Endothelial cell of umbilical vein (primary cell): ENCODE results near the gene NRDE2. TPM values are rescaled to one million over a fixed set of nuclear protein-coding genes. Genes with fewer than 3 reads are reported as not detected.

Experiments used
- BruUV-seq: library from RNA; stranded (reverse); fragments of 400-500 nt; replicated peaks from 2 replicates; lab custom pipeline; 2021; lab: Mats Ljungman, UMichigan
- CTCF ChIA-PET: fragments of 300-600, 350-600 bp; sonication (Branson Sonifier 250); formaldehyde crosslinking; loops from one replicate; lab custom pipeline; 2021; ENCODE audit warnings: antibody characterized with exemption, inconsistent platforms; lab: Charles Lee
- POLR2A ChIA-PET: fragments of 300-600, 350-600 bp; sonication (Branson Sonifier 250); formaldehyde crosslinking; loops from one replicate; lab custom pipeline; 2021; ENCODE audit warnings: antibody characterized with exemption, inconsistent platforms; lab: Charles Lee
- DNase-seq: peaks from one replicate; pipeline ENCODE4 v3.0.0-alpha.2; 2011; ENCODE audit warnings: low read depth, low spot score
- FAIRE-seq: peaks from 2 replicates; lab custom pipeline; 2011; peaks lifted over from hg19 to GRCh38; lab: Jason Lieb, UNC
- H2AFZ ChIP-seq: 2 replicates; pipeline ENCODE4 v1.6.0; 2012; ENCODE audit warnings: low read depth, low read length, control low read depth, inconsistent platforms
- H3K27ac ChIP-seq: 2 replicates; pipeline ENCODE4 v1.5.1; 2011; ENCODE audit warnings: low read depth, mild to moderate bottlenecking, control low read depth, low read length, moderate library complexity; ENCODE audit not compliant: insufficient read depth
- H3K27me3 ChIP-seq, 2 experiments: 2 replicates each; pipeline versions ENCODE4 v1.6.0 to v1.6.1; 2011; ENCODE audit warnings: low read length in 2 of 2, mixed read lengths in 1 of 2; ENCODE audit not compliant: control insufficient read depth in 2 of 2, insufficient read depth in 2 of 2
- H3K36me3 ChIP-seq, 2 experiments: 2 replicates in 1 of 2; 3 replicates in 1 of 2; pipeline ENCODE4 v1.5.1; 2011; ENCODE audit warnings: low read length in 2 of 2, mild to moderate bottlenecking in 1 of 2, moderate library complexity in 1 of 2; ENCODE audit not compliant: control insufficient read depth in 2 of 2, insufficient read depth in 2 of 2; ENCODE audit errors: extremely low read depth in 1 of 2
- H3K4me1 ChIP-seq: 3 replicates; pipeline ENCODE4 v1.5.1; 2011; ENCODE audit warnings: mild to moderate bottlenecking, low read length; ENCODE audit not compliant: control insufficient read depth, insufficient read depth; ENCODE audit errors: extremely low read depth
- H3K4me2 ChIP-seq: 2 replicates; pipeline ENCODE4 v1.6.1; 2011; ENCODE audit warnings: low read length, control low read depth, mixed read lengths; ENCODE audit not compliant: insufficient read depth
- H3K4me3 ChIP-seq, 3 experiments: fragments of 200-600 bp in 1 of 3; sonication (generic), shearing (Covaris generic) in 1 of 3; replicated peaks in 1 of 3; 2 replicates each; pipeline ENCODE4 v1.5.1; 2011 to 2016; ENCODE audit warnings: control low read depth in 3 of 3, low read length in 3 of 3, mild to moderate bottlenecking in 2 of 3, inconsistent platforms in 1 of 3, low read depth in 1 of 3, moderate library complexity in 1 of 3; ENCODE audit not compliant: insufficient read depth in 1 of 3
- H3K79me2 ChIP-seq: 2 replicates; pipeline ENCODE4 v1.6.0; 2012; ENCODE audit warnings: low read length, inconsistent platforms; ENCODE audit not compliant: control insufficient read depth, insufficient read depth
- H3K9ac ChIP-seq: replicated peaks from 2 replicates; pipeline ENCODE3; 2011; ENCODE audit warnings: low read length, control low read depth; ENCODE audit not compliant: insufficient read depth; ENCODE audit errors: extremely low read depth
- H3K9me1 ChIP-seq: replicated peaks from 3 replicates; pipeline ENCODE4 v1.6.0; 2011; ENCODE audit warnings: mild to moderate bottlenecking, low read length; ENCODE audit not compliant: control insufficient read depth, insufficient read depth; ENCODE audit errors: extremely low read depth
- H3K9me3 ChIP-seq: replicated peaks from 2 replicates; pipeline ENCODE4 v1.5.1; 2012; ENCODE audit warnings: low read length, inconsistent platforms; ENCODE audit not compliant: control insufficient read depth, insufficient read depth
- H4K20me1 ChIP-seq: replicated peaks from 2 replicates; pipeline ENCODE3; 2011; ENCODE audit warnings: mild to moderate bottlenecking, low read length; ENCODE audit not compliant: control insufficient read depth, insufficient read depth; ENCODE audit errors: extremely low read depth
- CTCF ChIP-seq, 2 donors: IDR thresholded peaks; 1 replicate in 1 of 2; 2 replicates in 1 of 2; pipeline ENCODE4 v1.5.1; 2011; ENCODE audit warnings: low read length in 2 of 2, mild to moderate bottlenecking in 2 of 2, moderate library complexity in 2 of 2, control low read depth in 1 of 2, inconsistent platforms in 1 of 2, low read depth in 1 of 2; ENCODE audit not compliant: insufficient read depth in 1 of 2; ENCODE audit errors: extremely low read depth in 1 of 2
- EZH2 ChIP-seq: IDR thresholded peaks from 2 replicates; pipeline ENCODE4 v1.6.1; 2012; ENCODE audit warnings: borderline replicate concordance, low read depth, mild to moderate bottlenecking, moderate library complexity, low read length, inconsistent platforms; ENCODE audit not compliant: severe bottlenecking
- FOS ChIP-seq: IDR thresholded peaks from 2 replicates; pipeline ENCODE4 v1.6.1; 2011; ENCODE audit warnings: mild to moderate bottlenecking, low read length, moderate library complexity, borderline replicate concordance; ENCODE audit not compliant: insufficient read depth
- GATA2 ChIP-seq: IDR thresholded peaks from 2 replicates; pipeline ENCODE4 v1.7.0; 2011; ENCODE audit warnings: low read depth, mild to moderate bottlenecking, moderate library complexity, mixed read lengths, low read length; ENCODE audit not compliant: insufficient read length, insufficient read depth
- JUN ChIP-seq: IDR thresholded peaks from 2 replicates; pipeline ENCODE4 v1.6.1; 2011; ENCODE audit warnings: borderline replicate concordance, low read depth; ENCODE audit not compliant: insufficient read length, insufficient read depth
- MAX ChIP-seq: IDR thresholded peaks from 2 replicates; pipeline ENCODE4 v1.6.1; 2011; ENCODE audit not compliant: insufficient read depth, insufficient read length
- MYC ChIP-seq: IDR thresholded peaks from one replicate; pipeline ENCODE4 v1.6.1; 2011; ENCODE audit warnings: mild to moderate bottlenecking, low read depth, low read length
- POLR2A ChIP-seq: IDR thresholded peaks from 2 replicates; pipeline ENCODE4 v1.6.1; 2012; ENCODE audit warnings: low read depth, mild to moderate bottlenecking, control low read depth, low read length
- POLR2AphosphoS5 ChIP-seq: IDR thresholded peaks from 2 replicates; pipeline ENCODE4 v1.6.1; 2012; ENCODE audit warnings: low read depth, mild to moderate bottlenecking, control low read depth, low read length, moderate library complexity; ENCODE audit not compliant: insufficient read depth
- dilution Hi-C: fragments of 300-500 bp; cut with MboI; formaldehyde crosslinking; loops from one replicate; pipeline ENCODE4 v1.15.0; 2019; ENCODE audit warnings: low sequenced_read_pairs; ENCODE audit not compliant: extremely low pct_ligation_motif_present
- intact Hi-C: fragments of 100-400 bp; cut with micrococcal nuclease; formaldehyde crosslinking; loops from one replicate; pipeline ENCODE4 v1.10.0; 2022
- polyA plus RNA-seq, 4 experiments: library from polyadenylated mRNA; depleted of rRNA in 3 of 4; stranded (reverse) in 3 of 4; unstranded in 1 of 4; fragments of >200 nt; gene quantifications; 2 replicates each; pipeline versions ENCODE4 v1.2.1 to v1.2.3, GENCODE V29; 2011 to 2012; ENCODE audit warnings: missing spikeins in 1 of 4
- total RNA-seq: library from RNA; stranded (reverse); gene quantifications from 2 replicates; pipeline ENCODE4 v1.2.3, GENCODE V29; 2021

Gene NRDE2
- total and polyA plus RNA-seq, 2 donors (not counting 3 experiments of a cell fraction or from before 2014, with no cell fraction given) = 8.5 to 22.1 TPM

GRCh38 chr14:90361865-90362557 lies 30.3 kb upstream of the NRDE2 start:
- ChIA-PET CTCF (no interaction called here), POLR2A (no interaction called here)
- Histone ChIP-seq H4K20me1 (no peaks in the 10 kb centered on the region), H3K9me3 (no peaks in the 10 kb centered on the region), H3K9me1 (no peaks in the 10 kb centered on the region), H3K36me3 (no peaks in the 10 kb centered on the region), H3K27me3 (peaks cover 0 to 8% of the 10 kb centered on the region in 2 experiments), H3K79me2 (no peaks in the 10 kb centered on the region), H2AFZ (no peak overlapping the region), H3K9ac (no peak overlapping the region), H3K4me3 (no peak overlapping the region), H3K4me2 (no peak overlapping the region), H3K27ac (no peak overlapping the region), H3K4me1 (no peaks in the 10 kb centered on the region)
- TF ChIP-seq MYC (no peak), JUN (no peak), CTCF (IDR thresholded peaks at IDR 0.05; ENCODE audit: extremely low read depth in 1 of 2, insufficient read depth in 1 of 2, low read depth in 1 of 2, low read length in 2 of 2) (no peak), GATA2 (no peak), FOS (no peak), POLR2A (no peak), POLR2AphosphoS5 (no peak), EZH2 (no peak), MAX (no peak)
- FAIRE-seq (no peak), DNase-seq (no peak)
- intact Hi-C loops (no loop called here), dilution Hi-C loops (no loop called here)
- BruUV-seq = no TSS peak
